ENCODE results near the gene MED1.

The MED1 gene

DNA sequence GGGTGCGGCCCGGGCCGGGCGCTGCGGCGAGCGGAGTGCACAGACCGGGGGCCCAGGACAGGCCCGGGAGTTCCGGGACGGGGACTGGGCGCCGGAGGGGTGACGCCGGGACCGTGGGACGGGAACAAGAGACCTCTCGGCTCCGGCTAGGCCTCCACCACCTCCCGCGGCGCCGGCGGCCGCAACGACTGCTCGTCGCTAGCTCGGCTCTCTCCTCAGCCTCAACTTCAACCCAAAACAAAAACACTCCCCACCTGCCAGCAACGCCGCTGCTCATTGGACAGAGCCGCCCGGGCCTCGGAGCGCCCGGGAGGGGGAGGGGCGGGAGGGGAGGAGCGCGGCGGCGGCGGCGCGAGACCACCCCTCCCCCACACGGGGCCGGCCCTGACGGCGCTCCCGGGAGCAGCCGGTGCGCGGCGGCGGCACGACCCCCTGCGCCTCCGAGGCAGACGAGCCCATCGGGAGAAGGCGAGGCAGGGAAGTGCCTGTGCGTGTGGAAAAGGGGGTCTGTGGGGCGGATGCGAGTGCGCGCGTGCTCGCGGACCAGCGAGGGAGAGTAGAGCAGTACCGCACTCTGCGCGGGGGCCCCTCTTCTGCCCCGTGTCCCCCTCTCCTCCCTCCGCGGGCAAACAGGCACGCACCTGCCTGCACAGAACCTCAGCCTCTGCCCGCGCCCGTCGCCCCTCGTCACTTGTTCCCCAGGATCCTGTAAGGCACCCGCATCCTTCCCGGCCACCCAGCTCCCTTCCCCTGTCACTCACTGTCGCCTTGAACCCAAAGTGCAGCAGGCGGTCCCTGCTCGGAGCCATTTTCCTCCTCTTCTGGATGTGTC is 49.4 kb downstream of the MED1 start, which contains the start of gene FBXL20 (continued):
- peak; percentile 53; the same call in 1 of the 2 replicates for TF ChIP-seq WT1 (tag by site-specific recombination; IDR thresholded peaks at IDR 0.05)
- no peak for TF ChIP-seq ZNF658 (tag by site-specific recombination; IDR thresholded peaks at IDR 0.05)
- TF ChIP-seq ZNF529 (tag by site-specific recombination; IDR thresholded peaks at IDR 0.05; ENCODE audit: insufficient replicate concordance): no peak
- peak; percentile 14; the same call in 1 of the 2 replicates for TF ChIP-seq ZNF366 (tag by site-specific recombination; conservative IDR thresholded peaks at IDR 0.05)
- TF ChIP-seq YY2 (tag by site-specific recombination; IDR thresholded peaks at IDR 0.05): peak; percentile 57; the same call in 1 of the 2 replicates
- TF ChIP-seq ZNF654 (tag by site-specific recombination; IDR thresholded peaks at IDR 0.05; ENCODE audit: low read depth): no peak
- peak; percentile 54; the same call in 1 of the 2 replicates for TF ChIP-seq ZSCAN16 (tag by site-specific recombination; IDR thresholded peaks at IDR 0.05)
- 0 out of 2 replicates have a peak, but pooled peaks have one; percentile 37 for TF ChIP-seq ZXDB (tag by site-specific recombination; IDR thresholded peaks at IDR 0.05)
- TF ChIP-seq ZNF133 (tag by site-specific recombination; IDR thresholded peaks at IDR 0.05): no peak
- TF ChIP-seq, protein P1, sequence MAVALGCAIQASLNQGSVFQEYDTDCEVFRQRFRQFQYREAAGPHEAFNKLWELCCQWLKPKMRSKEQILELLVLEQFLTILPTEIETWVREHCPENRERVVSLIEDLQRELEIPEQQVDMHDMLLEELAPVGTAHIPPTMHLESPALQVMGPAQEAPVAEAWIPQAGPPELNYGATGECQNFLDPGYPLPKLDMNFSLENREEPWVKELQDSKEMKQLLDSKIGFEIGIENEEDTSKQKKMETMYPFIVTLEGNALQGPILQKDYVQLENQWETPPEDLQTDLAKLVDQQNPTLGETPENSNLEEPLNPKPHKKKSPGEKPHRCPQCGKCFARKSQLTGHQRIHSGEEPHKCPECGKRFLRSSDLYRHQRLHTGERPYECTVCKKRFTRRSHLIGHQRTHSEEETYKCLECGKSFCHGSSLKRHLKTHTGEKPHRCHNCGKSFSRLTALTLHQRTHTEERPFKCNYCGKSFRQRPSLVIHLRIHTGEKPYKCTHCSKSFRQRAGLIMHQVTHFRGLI (tag by site-specific recombination; IDR thresholded peaks at IDR 0.05): no peak
- no peak; the same call in 1 of the 2 replicates for TF ChIP-seq REPIN1 (tag by site-specific recombination; IDR thresholded peaks at IDR 0.05; ENCODE audit: low read depth)
- no peak for TF ChIP-seq ZNF791 (tag by site-specific recombination; IDR thresholded peaks at IDR 0.05)
- TF ChIP-seq ZNF510 (tag by site-specific recombination; IDR thresholded peaks at IDR 0.05; ENCODE audit: insufficient replicate concordance): no peak
- peak; percentile 55; the same call in 1 of the 2 replicates for TF ChIP-seq ZNF792 (tag by site-specific recombination; IDR thresholded peaks at IDR 0.05)
- TF ChIP-seq, protein P2, sequence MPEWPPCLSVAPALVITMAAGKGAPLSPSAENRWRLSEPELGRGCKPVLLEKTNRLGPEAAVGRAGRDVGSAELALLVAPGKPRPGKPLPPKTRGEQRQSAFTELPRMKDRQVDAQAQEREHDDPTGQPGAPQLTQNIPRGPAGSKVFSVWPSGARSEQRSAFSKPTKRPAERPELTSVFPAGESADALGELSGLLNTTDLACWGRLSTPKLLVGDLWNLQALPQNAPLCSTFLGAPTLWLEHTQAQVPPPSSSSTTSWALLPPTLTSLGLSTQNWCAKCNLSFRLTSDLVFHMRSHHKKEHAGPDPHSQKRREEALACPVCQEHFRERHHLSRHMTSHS (tag by site-specific recombination; IDR thresholded peaks at IDR 0.05): no peak
- no peak for TF ChIP-seq HOXC10 (CRISPR knock-in tag; IDR thresholded peaks at IDR 0.05)
- TF ChIP-seq ZNF560 (tag by site-specific recombination; IDR thresholded peaks at IDR 0.05; ENCODE audit: borderline replicate concordance): no peak
- TF ChIP-seq ZNF660 (tag by site-specific recombination; IDR thresholded peaks at IDR 0.05): peak; percentile 45
- TF ChIP-seq ZNF596 (tag by site-specific recombination; IDR thresholded peaks at IDR 0.05): 0 out of 2 replicates have a peak, but pooled peaks have one; percentile 45
- no peak for TF ChIP-seq ZNF677 (tag by site-specific recombination; IDR thresholded peaks at IDR 0.05)
- no peak for TF ChIP-seq ZNF670 (tag by site-specific recombination; IDR thresholded peaks at IDR 0.05; ENCODE audit: low read depth)
- TF ChIP-seq BCL11B (tag by site-specific recombination; IDR thresholded peaks at IDR 0.05; ENCODE audit: low read depth): no peak
- TF ChIP-seq, protein P3, sequence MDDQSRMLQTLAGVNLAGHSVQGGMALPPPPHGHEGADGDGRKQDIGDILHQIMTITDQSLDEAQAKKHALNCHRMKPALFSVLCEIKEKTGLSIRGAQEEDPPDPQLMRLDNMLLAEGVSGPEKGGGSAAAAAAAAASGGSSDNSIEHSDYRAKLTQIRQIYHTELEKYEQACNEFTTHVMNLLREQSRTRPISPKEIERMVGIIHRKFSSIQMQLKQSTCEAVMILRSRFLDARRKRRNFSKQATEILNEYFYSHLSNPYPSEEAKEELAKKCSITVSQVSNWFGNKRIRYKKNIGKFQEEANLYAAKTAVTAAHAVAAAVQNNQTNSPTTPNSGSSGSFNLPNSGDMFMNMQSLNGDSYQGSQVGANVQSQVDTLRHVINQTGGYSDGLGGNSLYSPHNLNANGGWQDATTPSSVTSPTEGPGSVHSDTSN (CRISPR knock-in tag; IDR thresholded peaks at IDR 0.05): peak; percentile 41; the same call in 1 of the 2 replicates
- no peak for TF ChIP-seq ZNF776 (tag by site-specific recombination; IDR thresholded peaks at IDR 0.05; ENCODE audit: borderline replicate concordance)
- TF ChIP-seq ZNF16 (tag by site-specific recombination; IDR thresholded peaks at IDR 0.05; ENCODE audit: low read depth): no peak
- no peak for TF ChIP-seq ZNF548 (tag by site-specific recombination; IDR thresholded peaks at IDR 0.05)
- TF ChIP-seq ZNF664 (tag by site-specific recombination; IDR thresholded peaks at IDR 0.05): no peak
- TF ChIP-seq ZNF221 (tag by site-specific recombination; IDR thresholded peaks at IDR 0.05; ENCODE audit: borderline replicate concordance): no peak
- TF ChIP-seq, protein P4, sequence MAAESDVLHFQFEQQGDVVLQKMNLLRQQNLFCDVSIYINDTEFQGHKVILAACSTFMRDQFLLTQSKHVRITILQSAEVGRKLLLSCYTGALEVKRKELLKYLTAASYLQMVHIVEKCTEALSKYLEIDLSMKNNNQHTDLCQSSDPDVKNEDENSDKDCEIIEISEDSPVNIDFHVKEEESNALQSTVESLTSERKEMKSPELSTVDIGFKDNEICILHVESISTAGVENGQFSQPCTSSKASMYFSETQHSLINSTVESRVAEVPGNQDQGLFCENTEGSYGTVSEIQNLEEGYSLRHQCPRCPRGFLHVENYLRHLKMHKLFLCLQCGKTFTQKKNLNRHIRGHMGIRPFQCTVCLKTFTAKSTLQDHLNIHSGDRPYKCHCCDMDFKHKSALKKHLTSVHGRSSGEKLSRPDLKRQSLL (tag by site-specific recombination; IDR thresholded peaks at IDR 0.05): peak; percentile 9; the same call in 1 of the 2 replicates
- TF ChIP-seq, protein P5, sequence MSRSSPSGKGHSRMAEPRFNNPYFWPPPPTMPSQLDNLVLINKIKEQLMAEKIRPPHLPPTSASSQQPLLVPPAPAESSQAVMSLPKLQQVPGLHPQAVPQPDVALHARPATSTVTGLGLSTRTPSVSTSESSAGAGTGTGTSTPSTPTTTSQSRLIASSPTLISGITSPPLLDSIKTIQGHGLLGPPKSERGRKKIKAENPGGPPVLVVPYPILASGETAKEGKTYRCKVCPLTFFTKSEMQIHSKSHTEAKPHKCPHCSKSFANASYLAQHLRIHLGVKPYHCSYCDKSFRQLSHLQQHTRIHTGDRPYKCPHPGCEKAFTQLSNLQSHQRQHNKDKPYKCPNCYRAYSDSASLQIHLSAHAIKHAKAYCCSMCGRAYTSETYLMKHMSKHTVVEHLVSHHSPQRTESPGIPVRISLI (tag by site-specific recombination; IDR thresholded peaks at IDR 0.05): peak; percentile 28; the same call in 1 of the 2 replicates
- no peak for TF ChIP-seq ZNF184 (tag by site-specific recombination; IDR thresholded peaks at IDR 0.05)
- no peak for TF ChIP-seq ZNF223 (tag by site-specific recombination; IDR thresholded peaks at IDR 0.05)
- TF ChIP-seq ZBTB20 (tag by site-specific recombination; IDR thresholded peaks at IDR 0.05): peak; percentile 97
- no peak for TF ChIP-seq SALL2 (tag by site-specific recombination; IDR thresholded peaks at IDR 0.05; ENCODE audit: borderline replicate concordance)

Measured in HEK293 (cell line).